GM12801 (cell line): ENCODE data around the gene PTPRN2.

Experiments used
- CTCF ChIP-seq: IDR thresholded peaks from one replicate; pipeline ENCODE4 v1.5.1; 2011; ENCODE audit warnings: control low read depth; ENCODE audit not compliant: insufficient read length; ENCODE audit errors: extremely low read depth

PTPRN2 gene

GRCh38 chr7:158322616-158323530, 264.8 kb downstream of the PTPRN2 start:
- no peak for TF ChIP-seq CTCF

- TF ChIP-seq CTCF = no peak
These were observed 265.5 kb downstream of the PTPRN2 start for GRCh38 chr7:158321936-158322615.

GRCh38 chr7:158321056-158321700, 266.4 kb downstream of the PTPRN2 start:
- TF ChIP-seq CTCF = no peak

- no peak for TF ChIP-seq CTCF
These were observed 267.3 kb downstream of the PTPRN2 start for GRCh38 chr7:158320328-158320727.

GRCh38 chr7:158318511-158318913, 269.1 kb downstream of the PTPRN2 start:
- no peak for TF ChIP-seq CTCF

GRCh38 chr7:158317238-158318205, 270.1 kb downstream of the PTPRN2 start:
- no peak for TF ChIP-seq CTCF
